GM04503 (cell line): ENCODE results near the gene SHROOM3.

Experiments used
- DNase-seq: peaks from one replicate; pipeline ENCODE4 v3.0.0-alpha.2; 2012; ENCODE audit warnings: low read depth

SHROOM3 gene

GRCh38 chr4:76494243-76494642 lies 59.2 kb downstream of the SHROOM3 start:
- no peak for DNase-seq

DNA sequence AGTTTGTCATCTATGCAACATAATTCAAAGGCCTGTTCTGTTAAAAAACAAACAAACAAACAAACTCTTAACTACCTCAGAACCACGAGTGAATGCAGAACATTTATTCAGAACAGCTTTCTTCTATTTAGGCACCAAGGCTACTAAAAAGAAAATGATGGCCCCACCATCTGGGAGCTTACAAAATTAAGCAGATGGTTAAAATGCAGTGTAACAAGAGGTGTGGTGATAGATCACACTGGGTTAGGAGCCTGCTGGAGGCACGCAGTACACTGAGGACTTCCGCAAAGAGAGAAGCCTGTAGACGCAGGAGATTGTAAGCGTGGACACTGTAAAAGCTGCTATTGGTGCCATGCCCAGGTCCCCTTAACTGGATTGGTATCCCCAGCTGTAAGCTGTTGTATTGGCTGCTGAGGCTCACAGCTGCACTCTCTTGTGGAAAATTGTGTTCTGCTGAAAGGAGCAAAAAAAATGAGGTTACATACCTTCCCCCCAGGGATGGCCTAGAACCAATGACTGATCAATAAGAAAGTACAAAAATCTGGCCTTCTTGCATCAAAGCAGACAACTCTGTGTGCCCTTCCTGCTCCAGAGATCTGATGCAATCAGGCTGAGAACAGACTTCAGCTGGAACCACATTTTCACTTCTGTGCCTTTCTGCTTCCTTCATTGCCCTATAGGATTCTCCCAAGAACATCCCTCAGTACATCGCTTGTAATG lies 60.0 kb downstream of the SHROOM3 start:
- no peak for DNase-seq

DNA sequence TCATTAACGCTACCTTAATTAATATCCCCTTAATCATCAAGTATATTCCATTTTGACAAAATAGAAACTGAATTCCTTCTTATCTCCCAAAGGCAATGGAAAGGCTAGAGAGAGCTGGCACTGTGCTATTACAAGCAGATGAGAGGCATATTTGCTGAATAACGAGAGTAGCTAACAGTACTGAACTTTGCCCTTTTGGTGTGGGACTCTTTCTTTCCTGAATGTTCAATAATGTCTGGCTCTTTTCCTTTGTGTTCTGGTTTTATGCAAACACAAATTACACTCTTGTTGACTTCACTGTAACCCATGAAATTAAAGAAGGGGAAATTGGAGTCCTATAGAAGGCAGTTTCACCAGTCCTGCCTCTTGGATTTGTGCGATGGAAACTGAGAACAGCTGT lies 63.5 kb downstream of the SHROOM3 start:
- DNase-seq, result no peak

- no peak for DNase-seq
Observed at GRCh38 chr4:76499461-76499860, 64.4 kb downstream of the SHROOM3 start.

DNA sequence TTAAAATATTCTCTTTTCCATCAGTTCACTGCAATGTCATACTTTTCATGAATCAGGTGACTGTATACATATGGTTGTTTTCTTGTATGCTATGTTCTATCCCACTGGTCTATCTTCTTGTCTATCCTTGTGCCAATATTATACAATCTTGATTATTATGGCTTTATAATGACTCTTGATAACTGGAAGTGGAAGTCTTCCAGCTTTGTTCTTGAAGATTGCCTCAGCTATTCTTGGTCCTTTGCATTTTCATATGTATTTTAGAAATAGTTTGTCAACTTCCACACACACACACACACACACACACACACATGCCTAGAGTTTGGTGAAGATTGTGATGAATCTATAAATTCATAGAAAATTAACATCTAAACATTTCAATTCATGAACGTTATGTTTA lies 67.9 kb downstream of the SHROOM3 start:
- no peak for DNase-seq

- DNase-seq, result no peak
Observed at GRCh38 chr4:76504613-76505465, 69.8 kb downstream of the SHROOM3 start.

DNA sequence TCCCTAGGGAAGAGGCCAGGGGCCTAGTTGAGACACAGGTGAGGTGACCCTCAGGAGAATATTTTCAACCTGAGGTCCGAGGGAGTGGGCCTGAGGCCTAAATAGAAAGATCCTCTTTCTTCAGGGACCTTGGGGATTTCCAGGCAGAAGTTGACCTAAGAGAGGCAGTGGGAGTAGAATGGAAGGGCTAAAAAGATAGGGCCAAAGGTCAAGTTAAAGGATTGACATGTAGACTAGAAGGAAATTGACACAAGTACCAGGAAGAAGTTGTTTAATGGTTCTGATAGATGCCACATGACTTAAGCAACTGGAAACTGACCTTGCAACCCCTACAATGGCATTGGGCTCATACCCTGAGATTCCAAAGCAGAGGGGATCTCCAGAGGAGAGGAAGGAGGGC lies 76.9 kb downstream of the SHROOM3 start:
- DNase-seq, result no peak

- no peak for DNase-seq
Observed at GRCh38 chr4:76513482-76513881, 78.5 kb downstream of the SHROOM3 start.

GRCh38 chr4:76514087-76514486 lies 79.1 kb downstream of the SHROOM3 start:
- no peak for DNase-seq

DNA sequence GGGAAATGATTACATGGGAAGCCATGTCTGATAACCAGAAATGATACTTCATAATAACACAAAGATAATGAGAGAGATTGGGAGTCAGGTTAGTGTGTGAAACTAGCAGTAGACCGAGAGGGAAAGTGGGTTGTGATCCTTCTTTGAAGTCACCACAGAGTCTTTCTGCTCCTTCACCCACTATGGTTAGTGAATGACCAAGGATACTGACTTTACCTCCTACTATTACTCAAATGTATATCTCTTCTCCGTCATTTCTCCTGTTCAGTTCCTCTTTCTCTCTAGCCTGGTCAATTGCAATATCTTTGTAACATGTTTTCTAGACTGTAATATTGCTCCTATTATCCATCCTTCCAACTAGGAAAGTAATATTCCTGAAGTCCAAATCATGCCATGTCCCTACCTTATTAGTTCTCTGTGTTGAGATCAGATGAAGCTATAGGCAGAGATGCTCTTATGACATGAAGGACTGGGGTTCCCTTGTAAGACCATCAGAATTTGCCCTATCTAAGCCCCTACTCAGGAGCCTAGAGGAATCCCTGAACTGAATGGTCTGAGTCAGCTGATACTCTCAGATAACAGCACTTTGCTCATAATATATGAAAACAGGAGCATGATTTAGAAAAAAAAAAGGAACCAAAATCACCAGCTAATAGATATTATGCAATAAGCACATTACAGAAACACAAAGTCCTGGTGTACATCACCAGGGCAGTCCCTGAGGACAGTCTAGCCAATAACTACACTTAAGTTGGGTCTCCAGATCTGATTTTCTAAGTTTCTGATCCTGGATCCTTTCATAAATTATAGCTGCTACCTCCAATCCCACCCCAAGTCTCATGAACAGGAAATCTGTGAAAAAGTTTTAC lies 81.2 kb downstream of the SHROOM3 start:
- no peak for DNase-seq

DNA sequence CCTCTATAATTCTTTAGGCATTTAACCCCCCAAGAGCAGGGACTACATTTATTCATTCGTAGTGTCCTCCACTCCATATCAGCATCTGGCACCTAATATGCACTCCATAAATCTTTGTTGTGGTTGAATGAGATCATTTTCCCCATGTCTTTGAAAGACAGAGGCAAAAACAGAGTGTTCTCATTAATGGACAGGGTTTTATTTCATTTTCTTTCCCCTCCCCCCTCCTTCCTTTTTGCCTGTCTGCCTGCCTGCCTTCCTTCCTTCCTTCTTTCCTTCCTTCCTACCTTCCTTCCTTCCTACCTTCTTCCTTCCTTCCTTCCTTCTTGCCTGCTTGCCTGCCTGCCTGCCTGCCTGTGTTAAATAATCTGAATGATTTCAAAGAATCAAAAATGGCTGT lies 83.2 kb downstream of the SHROOM3 start:
- no peak for DNase-seq

DNA sequence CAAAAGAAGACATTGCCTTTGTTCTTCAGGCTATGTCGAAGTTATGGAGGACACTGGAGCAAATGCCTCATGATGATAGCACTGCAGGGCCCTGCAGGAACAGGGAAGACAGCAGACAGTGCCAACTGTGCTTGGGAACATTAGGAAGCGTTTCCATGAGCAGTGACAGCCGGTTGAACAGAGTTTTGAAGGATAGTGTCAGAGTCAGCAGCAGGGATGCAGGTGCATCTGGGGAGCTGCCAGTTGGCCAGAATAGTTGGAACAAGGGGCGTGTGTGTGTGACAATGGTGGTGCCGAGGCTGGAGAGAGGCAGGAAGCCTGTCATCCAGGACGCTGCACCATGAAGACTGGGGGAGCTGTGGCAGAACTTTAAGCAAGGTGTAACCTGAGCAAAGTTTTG lies 88.6 kb downstream of the SHROOM3 start:
- no peak for DNase-seq

GRCh38 chr4:76525751-76526150 lies 90.7 kb downstream of the SHROOM3 start:
- DNase-seq, result no peak

- DNase-seq, result no peak
Observed at GRCh38 chr4:76526585-76526990, 91.6 kb downstream of the SHROOM3 start.

DNA sequence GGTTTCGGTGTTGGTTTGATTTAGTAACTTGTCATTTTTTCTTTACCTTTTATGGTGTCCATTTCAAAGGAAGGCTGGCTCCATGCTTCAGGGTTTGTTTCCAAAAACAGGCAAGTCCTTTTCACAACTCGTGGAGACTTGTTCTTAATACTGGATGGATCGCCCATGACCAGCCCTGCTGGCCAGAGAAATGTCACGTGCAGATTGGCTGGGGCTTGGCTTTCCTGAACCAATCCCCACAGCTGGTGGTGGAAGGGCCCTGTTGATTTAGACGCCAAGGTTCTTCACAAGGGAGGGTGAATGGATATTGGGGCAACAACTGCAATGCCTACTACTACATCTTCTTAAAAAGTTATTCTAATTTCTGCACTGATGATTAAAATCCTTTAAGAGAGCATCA lies 92.6 kb downstream of the SHROOM3 start:
- no peak for DNase-seq

GRCh38 chr4:76531597-76531996 lies 96.6 kb downstream of the SHROOM3 start:
- no peak for DNase-seq

DNA sequence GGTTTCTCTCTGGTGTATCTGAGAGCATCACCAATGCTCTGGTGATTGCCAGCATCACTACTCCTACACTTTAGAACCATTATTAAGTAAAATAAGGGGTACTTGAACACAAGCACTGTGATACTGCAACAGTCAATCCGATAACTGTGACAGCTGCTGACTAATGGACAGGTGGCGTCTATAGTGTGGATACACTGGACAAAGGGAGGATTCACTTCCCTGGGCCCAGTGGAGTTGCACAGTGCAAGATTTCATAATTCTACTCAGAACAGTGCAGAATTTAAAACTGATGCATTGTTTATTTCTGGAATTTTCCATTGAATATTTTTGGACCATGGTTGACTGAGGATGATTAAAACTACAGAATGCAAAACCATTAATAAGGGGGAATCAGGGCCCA lies 97.8 kb downstream of the SHROOM3 start:
- DNase-seq, result no peak

- DNase-seq, result no peak
Observed at GRCh38 chr4:76533314-76533713, 98.3 kb downstream of the SHROOM3 start.

DNA sequence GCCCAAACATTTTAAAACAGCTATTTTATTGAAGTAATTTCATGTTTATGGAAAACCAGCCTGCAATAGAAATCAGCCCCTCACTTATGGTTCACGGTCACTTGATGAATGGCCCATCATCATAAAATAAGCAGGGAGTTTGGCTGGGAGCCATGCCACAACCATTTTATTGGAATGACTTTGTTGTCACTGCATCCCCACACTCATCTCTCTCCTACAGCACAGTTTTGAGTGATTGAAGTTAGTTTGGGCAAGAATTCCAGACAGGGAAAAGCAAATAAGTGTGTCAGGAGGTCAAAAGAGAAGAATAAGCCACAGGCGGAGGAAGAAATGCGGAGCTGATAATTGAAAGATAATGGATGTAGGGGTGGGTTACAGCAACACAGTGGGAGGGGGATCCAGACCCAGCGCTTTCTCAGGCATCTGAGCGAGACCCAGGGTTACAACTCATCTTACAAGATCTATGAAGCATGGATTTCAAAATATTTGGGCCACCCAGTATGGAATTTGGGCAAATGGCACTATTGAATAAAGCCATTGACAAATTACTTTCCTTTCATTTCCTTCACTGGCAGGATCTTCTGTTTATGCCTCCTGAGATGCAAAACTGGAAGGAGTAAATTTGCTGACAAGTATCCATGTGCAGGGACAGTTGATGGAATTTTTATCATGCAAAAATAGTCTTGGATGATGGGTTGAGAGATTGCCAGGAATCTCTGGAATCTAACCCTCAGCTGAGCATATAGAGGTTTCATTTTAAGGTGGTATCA lies 100.8 kb downstream of the SHROOM3 start:
- DNase-seq, result no peak

DNA sequence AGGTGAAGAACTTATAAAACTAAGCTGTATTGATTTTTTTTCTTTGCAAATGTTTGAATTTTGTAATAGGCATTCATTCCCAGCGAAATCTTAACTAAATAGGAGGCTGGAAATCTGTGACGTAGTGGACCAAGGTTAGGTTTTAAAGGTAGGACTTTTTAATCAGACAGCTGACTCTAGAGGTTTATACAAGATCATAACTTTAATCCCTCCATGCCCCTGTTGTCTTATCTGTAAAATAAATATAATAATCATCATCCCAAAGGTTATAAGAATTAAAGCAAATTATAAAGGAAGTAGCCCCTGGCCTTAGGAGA lies 101.3 kb downstream of the SHROOM3 start:
- no peak for DNase-seq

- no peak for DNase-seq
Observed at GRCh38 chr4:76538296-76538695, 103.3 kb downstream of the SHROOM3 start.

GRCh38 chr4:76539979-76540378 lies 105.0 kb downstream of the SHROOM3 start:
- DNase-seq, result no peak
